Tibial artery (tissue), 4 donors: ENCODE measurements around the gene ASCL2.
A peak's percentile ranks its signal among the peaks of the same experiment; 100 is the strongest.

Experiments
- DNase-seq, 2 donors: peaks; one replicate each; pipeline ENCODE4 v3.0.0-alpha.2; 2019
- H3K27ac ChIP-seq, 2 donors: fragments of 200-600 bp; sonication (generic) in 1 of 2; 1 replicate in 1 of 2; 2 replicates in 1 of 2; pipeline ENCODE4 v1.5.1; 2018 to 2019; ENCODE audit warnings: mild to moderate bottlenecking in 1 of 2
- H3K27me3 ChIP-seq, 2 donors: fragments of 200-600 bp; sonication (generic) in 1 of 2; one replicate each; pipeline versions ENCODE4 v1.5.1 to v1.6.0; 2016 to 2019
- H3K36me3 ChIP-seq, 3 donors: fragments of 200-600 bp; sonication (generic) in 2 of 3; one replicate each; pipeline ENCODE4 v1.5.1; 2016 to 2019; ENCODE audit warnings: mild to moderate bottlenecking in 2 of 3
- H3K4me1 ChIP-seq, 4 donors: fragments of 200-600 bp; sonication (generic) in 2 of 4; 1 replicate in 3 of 4; 2 replicates in 1 of 4; pipeline ENCODE4 v1.5.1; 2016 to 2019
- H3K4me3 ChIP-seq, 2 donors: fragments of 200-600 bp; sonication (generic) in 1 of 2; 1 replicate in 1 of 2; 2 replicates in 1 of 2; pipeline ENCODE4 v1.5.1; 2018 to 2019; ENCODE audit warnings: mild to moderate bottlenecking in 2 of 2
- H3K9me3 ChIP-seq, 3 donors: fragments of 200-600 bp; sonication (generic) in 1 of 3; one replicate each; pipeline ENCODE4 v1.5.1; 2016 to 2019
- intact Hi-C: fragments of 100-400 bp; cut with DNase I; formaldehyde crosslinking; loops from one replicate; pipeline ENCODE4 v1.15.0; 2023; ENCODE audit warnings: low total_unique reads
- TF ChIP-seq, protein P1 (sequence below), 2 experiments: fragments of 200-600 bp in 1 of 2; fragments of 450-650 bp in 1 of 2; IDR thresholded peaks; one replicate each; pipeline ENCODE4 v1.5.1; 2017 to 2019; ENCODE audit warnings: antibody characterized with exemption in 2 of 2, mild to moderate bottlenecking in 1 of 2, moderate library complexity in 1 of 2

Gene ASCL2

DNA sequence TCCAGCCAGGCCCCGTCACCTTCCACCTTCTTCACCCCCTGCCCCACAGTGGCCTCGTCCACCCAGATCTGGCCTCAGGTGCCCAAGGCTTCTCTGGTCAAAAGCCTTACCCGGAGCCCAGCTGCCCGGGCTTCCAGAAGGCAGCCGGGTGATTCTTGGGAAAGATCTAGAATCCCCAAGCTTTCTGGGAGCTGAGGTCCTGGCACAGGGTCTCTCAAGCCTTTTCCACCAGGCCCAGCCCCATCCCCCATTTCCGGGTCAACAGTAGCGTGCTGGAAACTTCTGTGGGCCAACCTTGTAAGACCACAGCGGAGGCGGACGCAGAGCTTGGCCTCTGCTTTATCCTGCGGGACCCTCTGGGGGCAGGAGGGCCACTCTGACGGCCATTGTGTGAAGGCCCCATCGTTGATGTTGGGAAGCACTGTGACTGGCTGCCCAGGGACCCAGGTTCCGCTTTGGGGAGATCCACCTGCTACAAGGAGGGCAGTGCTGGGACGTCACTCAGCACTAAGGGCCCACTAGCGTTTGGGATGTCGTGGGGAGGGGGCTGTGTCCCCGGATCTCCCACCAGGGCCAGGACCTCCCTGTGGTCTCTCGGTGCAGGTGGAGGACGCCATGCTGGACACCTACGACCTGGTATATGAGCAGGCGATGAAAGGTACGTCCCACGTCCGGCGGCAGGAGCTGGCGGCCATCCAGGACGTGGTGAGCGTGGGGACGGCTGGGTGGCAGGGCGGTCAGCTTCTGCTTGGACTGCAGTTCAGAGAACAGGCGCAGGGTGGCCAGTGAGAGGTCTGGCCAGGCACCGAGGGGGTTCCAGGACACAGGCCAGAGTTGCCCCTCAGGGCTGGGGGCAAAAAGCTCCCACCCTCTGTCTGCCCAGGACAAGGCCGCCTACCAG lies 42.9 kb upstream of the ASCL2 start:
- Histone ChIP-seq H3K4me3 (no peak overlapping the region), H3K27ac (peak overlapping the region in 1 of 2 donors; percentile 86), H3K27me3 (peaks cover 0 to 10% of the 10 kb centered on the region in 2 donors), H3K36me3 (no peaks in the 10 kb centered on the region), H3K4me1 (peaks cover 0 to 34% (median 25%) of the 10 kb centered on the region in 4 donors), H3K9me3 (peaks cover 0 to 4% (median 0%) of the 10 kb centered on the region in 3 donors)
- intact Hi-C loops, result loop anchor here (10.0 kb wide), 1 partner anchor 462 kb away; no protein-coding TSS in a partner anchor
- peak in 1 of 2 donors; percentile 64 for DNase-seq
- TF ChIP-seq, protein P1, sequence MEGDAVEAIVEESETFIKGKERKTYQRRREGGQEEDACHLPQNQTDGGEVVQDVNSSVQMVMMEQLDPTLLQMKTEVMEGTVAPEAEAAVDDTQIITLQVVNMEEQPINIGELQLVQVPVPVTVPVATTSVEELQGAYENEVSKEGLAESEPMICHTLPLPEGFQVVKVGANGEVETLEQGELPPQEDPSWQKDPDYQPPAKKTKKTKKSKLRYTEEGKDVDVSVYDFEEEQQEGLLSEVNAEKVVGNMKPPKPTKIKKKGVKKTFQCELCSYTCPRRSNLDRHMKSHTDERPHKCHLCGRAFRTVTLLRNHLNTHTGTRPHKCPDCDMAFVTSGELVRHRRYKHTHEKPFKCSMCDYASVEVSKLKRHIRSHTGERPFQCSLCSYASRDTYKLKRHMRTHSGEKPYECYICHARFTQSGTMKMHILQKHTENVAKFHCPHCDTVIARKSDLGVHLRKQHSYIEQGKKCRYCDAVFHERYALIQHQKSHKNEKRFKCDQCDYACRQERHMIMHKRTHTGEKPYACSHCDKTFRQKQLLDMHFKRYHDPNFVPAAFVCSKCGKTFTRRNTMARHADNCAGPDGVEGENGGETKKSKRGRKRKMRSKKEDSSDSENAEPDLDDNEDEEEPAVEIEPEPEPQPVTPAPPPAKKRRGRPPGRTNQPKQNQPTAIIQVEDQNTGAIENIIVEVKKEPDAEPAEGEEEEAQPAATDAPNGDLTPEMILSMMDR (IDR thresholded peaks at IDR 0.05), result no peak

DNA sequence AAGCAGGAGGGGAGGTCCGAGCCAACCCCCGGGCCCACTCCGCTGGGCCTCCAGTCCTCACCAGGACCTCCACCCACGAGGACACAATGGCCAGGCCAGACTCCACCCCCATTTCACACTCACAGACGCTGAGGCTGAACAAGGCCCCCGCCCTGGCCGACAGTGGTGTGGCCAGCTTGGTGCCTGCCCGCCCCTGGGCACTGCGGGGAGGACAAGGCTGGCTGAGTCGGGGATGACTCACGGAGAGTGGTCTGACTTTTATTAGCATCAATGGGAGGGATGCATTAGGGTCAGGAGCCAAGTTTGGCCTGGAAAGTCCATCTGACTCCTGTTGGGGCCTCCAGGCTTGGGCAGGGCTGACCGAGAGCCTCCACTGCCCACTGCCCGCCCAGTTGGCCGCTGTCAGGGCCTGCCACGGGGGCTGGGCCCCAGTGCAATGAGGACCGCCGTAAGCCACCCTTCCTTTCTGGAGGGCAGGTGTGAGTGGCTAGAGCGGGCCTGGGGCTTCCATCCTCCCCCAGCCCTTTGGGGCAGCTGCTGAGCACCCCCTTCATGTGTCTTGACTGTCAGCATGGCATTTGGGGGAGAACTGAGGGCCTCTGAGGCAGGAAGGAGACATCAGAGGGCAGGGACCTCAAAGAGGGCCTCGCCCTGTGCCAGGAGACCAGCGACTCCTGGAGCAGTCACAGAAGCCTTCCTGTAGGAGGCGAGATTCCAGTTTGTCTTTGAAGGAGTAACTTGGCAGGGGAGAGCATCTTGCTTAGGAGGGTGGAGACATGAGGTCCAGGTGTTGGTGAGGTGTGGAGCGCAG lies 42.0 kb upstream of the ASCL2 start:
- intact Hi-C loops, result loop anchor here (10.0 kb wide), 1 partner anchor 462 kb away; no protein-coding TSS in a partner anchor
- TF ChIP-seq, protein P1 (IDR thresholded peaks at IDR 0.05), result no peak
- Histone ChIP-seq H3K27me3 (peaks cover 0 to 17% of the 10 kb centered on the region in 2 donors), H3K9me3 (no peaks in the 10 kb centered on the region), H3K4me1 (peaks cover 0 to 35% (median 26%) of the 10 kb centered on the region in 4 donors), H3K4me3 (no peak overlapping the region), H3K27ac (peak overlapping the region; percentile 11 to 33), H3K36me3 (no peaks in the 10 kb centered on the region)
- peak in 1 of 2 donors; percentile 77 for DNase-seq

DNA sequence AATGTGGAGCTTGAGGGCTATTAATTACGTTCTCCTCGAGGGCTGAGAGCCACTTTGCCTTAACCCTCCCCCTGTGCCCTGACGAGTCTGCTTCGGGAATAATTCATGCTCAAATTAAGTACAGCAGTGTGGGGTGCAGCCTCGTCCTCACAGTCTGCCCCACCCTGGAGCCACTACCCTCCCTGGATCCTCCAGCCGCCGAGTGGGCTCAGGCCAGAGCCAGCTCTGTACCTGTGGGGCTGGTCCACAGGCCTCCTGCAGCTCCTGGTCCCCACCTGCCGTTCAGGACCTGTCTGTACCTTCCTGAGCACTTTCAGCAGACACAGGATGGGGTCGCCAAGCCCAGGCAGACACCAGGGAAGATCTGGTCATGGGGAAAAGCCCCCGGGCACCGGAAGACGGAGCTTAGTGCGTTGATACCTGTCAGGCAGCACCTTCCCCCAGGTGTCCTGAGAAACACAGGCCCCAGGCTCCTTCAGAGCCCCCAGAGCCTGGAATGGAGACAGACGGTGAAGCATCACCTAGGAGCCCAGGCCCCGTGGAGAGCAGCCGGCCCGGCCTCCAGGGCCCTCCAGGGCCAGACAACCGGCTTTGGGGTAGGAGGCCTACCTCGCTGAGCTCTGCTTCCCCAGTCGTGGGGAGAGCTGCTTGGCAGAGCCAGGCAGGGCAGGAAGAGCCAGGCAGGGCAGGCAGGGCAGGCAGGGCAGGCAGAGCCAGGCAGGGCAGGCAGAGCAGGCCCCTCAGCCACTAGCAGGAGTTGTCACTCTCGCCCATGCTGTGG lies 41.2 kb upstream of the ASCL2 start:
- H3K4me3 ChIP-seq, result no peak overlapping the region
- H3K4me1 ChIP-seq, result peaks cover 0 to 43% (median 33%) of the 10 kb centered on the region in 4 donors
- intact Hi-C loops, result loop anchor here (10.0 kb wide), 1 partner anchor 463 kb away; no protein-coding TSS in a partner anchor
- no peaks in the 10 kb centered on the region for H3K36me3 ChIP-seq
- TF ChIP-seq, protein P1 (IDR thresholded peaks at IDR 0.05), result no peak
- H3K27me3 ChIP-seq, result peaks cover 0 to 19% of the 10 kb centered on the region in 2 donors
- no peaks in the 10 kb centered on the region for H3K9me3 ChIP-seq
- DNase-seq, result peak in 1 of 2 donors; percentile 65
- peak overlapping the region in 1 of 2 donors; percentile 33 for H3K27ac ChIP-seq

DNA sequence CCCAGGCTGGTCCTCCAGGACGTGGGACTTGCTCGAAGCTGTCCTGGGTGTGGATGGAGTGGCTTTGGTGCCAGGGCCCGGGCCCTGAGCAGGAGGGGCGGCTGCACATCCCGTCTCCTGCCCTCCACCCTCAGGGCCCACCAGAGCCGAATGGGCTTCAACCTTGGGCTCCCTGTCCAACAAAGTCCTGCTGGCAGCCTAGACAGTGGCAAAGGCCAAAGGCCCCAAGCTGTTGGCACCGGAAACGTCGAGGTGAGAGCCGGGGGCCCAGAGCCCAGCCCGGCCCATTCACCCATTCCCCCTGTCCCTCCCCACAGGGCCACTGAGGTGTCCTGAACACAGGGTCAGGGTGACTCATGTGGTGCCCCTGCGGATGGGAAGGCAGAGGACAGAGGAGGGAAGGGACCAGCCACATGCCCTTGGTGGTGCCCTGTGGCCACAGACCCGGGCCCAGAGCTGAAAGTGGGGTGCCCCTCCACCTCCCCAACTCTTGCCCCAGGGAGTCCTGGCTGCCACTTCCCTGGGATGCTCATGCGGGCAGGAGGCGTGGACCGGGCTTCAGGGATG lies 40.5 kb upstream of the ASCL2 start:
- intact Hi-C loops, result loop anchor here (10.0 kb wide), 1 partner anchor 464 kb away; no protein-coding TSS in a partner anchor
- H3K4me1 ChIP-seq, result peaks cover 0 to 50% (median 39%) of the 10 kb centered on the region in 4 donors
- DNase-seq, result peak in 1 of 2 donors; percentile 63
- peaks cover 0 to 19% of the 10 kb centered on the region in 2 donors for H3K27me3 ChIP-seq
- no peaks in the 10 kb centered on the region for H3K36me3 ChIP-seq
- H3K27ac ChIP-seq, result no peak overlapping the region
- no peak overlapping the region for H3K4me3 ChIP-seq
- H3K9me3 ChIP-seq, result no peaks in the 10 kb centered on the region
- TF ChIP-seq, protein P1 (IDR thresholded peaks at IDR 0.05), result no peak
